Left ventricle myocardium superior (tissue), 1 donor: ENCODE data around the gene MEGF10. TPM values are rescaled to one million over a fixed set of nuclear protein-coding genes. Genes with fewer than 3 reads are reported as not detected.

Experiments
- ATAC-seq: fragments of 200-7000 bp; cut with Tn5 transposase; one replicate; pipeline ENCODE4 v1.9.1; 2020; ENCODE audit warnings: mild to moderate bottlenecking, moderate library complexity
- DNase-seq: peaks from one replicate; pipeline ENCODE4 v3.0.0-alpha.2; 2020
- intact Hi-C: fragments of 100-400 bp; cut with micrococcal nuclease; formaldehyde crosslinking; loops from one replicate; pipeline ENCODE4 v1.11.0; 2022
- total RNA-seq: library from RNA; stranded (reverse); fragmentation: NEBNext Ultra II Directional; extraction: Animal tissue kit (Norgen Biotek cat#: 25700); gene quantifications from one replicate; pipeline ENCODE4 v1.2.1, GENCODE V29; 2021
- donor health status: DM: no; HTN: yes; CAD: no; lungs with severe emphysema.

MEGF10 gene
- total RNA-seq, 1 donor from 2014 or later: 0.37 TPM

- DNase-seq (no peak), ATAC-seq (no peak)
- intact Hi-C loops: no loop called here
Observed at GRCh38 chr5:127353796-127354195, 63.2 kb downstream of the MEGF10 start.

- ATAC-seq (no peak), DNase-seq (no peak)
- intact Hi-C loops: no loop called here
Observed at GRCh38 chr5:127355337-127355736, 64.7 kb downstream of the MEGF10 start.

- ATAC-seq: no peak
- no peak for DNase-seq
- intact Hi-C loops: no loop called here
Observed at GRCh38 chr5:127358284-127358683, 67.7 kb downstream of the MEGF10 start.

- intact Hi-C loops: no loop called here
- DNase-seq (no peak), ATAC-seq (no peak)
Observed at GRCh38 chr5:127358740-127359139, 68.1 kb downstream of the MEGF10 start.

GRCh38 chr5:127359502-127359901 is 68.9 kb downstream of the MEGF10 start:
- ATAC-seq: no peak
- intact Hi-C loops: no loop called here
- DNase-seq: no peak

GRCh38 chr5:127363403-127363802 is 72.8 kb downstream of the MEGF10 start:
- ATAC-seq: no peak
- no peak for DNase-seq
- intact Hi-C loops: no loop called here

GRCh38 chr5:127367029-127367428 is 76.4 kb downstream of the MEGF10 start:
- DNase-seq (no peak), ATAC-seq (no peak)
- intact Hi-C loops: no loop called here

- intact Hi-C loops: no loop called here
- DNase-seq (no peak), ATAC-seq (no peak)
Observed at GRCh38 chr5:127367946-127368465, 77.4 kb downstream of the MEGF10 start.

- DNase-seq (no peak), ATAC-seq (no peak)
- intact Hi-C loops: no loop called here
Observed at GRCh38 chr5:127369796-127370195, 79.2 kb downstream of the MEGF10 start.

- ATAC-seq (no peak), DNase-seq (no peak)
- intact Hi-C loops: no loop called here
Observed at GRCh38 chr5:127370631-127371030, 80.0 kb downstream of the MEGF10 start.

GRCh38 chr5:127373858-127374491 is 83.4 kb downstream of the MEGF10 start:
- no peak for ATAC-seq
- no peak for DNase-seq
- intact Hi-C loops: no loop called here

- intact Hi-C loops: no loop called here
- no peak for ATAC-seq
- DNase-seq: no peak
Observed at GRCh38 chr5:127375124-127375523, 84.5 kb downstream of the MEGF10 start.

GRCh38 chr5:127375544-127376091 is 85.0 kb downstream of the MEGF10 start:
- intact Hi-C loops: no loop called here
- no peak for DNase-seq
- ATAC-seq: no peak

- no peak for ATAC-seq
- DNase-seq: no peak
- intact Hi-C loops: no loop called here
Observed at GRCh38 chr5:127377651-127378050, 87.1 kb downstream of the MEGF10 start.

- DNase-seq (no peak), ATAC-seq (no peak)
- intact Hi-C loops: no loop called here
Observed at GRCh38 chr5:127385936-127386335, 95.3 kb downstream of the MEGF10 start.

- no peak for ATAC-seq
- intact Hi-C loops: no loop called here
Observed at GRCh38 chr5:127386557-127386956, 96.0 kb downstream of the MEGF10 start.

GRCh38 chr5:127389601-127390000 is 99.0 kb downstream of the MEGF10 start:
- ATAC-seq (no peak), DNase-seq (no peak)
- intact Hi-C loops: no loop called here

More at GRCh38 chr5:127386557-127386956, 96.0 kb downstream of the MEGF10 start:
- DNase-seq: no peak

GRCh38 chr5:127392762-127393161 is 102.2 kb downstream of the MEGF10 start:
- intact Hi-C loops: no loop called here
- ATAC-seq (no peak), DNase-seq (no peak)

GRCh38 chr5:127396490-127397155 is 106.0 kb downstream of the MEGF10 start:
- DNase-seq (no peak), ATAC-seq (no peak)
- intact Hi-C loops: no loop called here

- intact Hi-C loops: no loop called here
- DNase-seq (no peak), ATAC-seq (no peak)
Observed at GRCh38 chr5:127398508-127398907, 107.9 kb downstream of the MEGF10 start.

- no peak for ATAC-seq
- DNase-seq: no peak
- intact Hi-C loops: no loop called here
Observed at GRCh38 chr5:127399068-127399467, 108.5 kb downstream of the MEGF10 start.
